Hematopoietic multipotent progenitor cell treated with erythropoietin and hydrocortisone succinate and interleukin-3 and kit ligand, for 8 days (in vitro differentiated cells): ENCODE results near the gene NELFB.

Experiments
- DNase-seq: peaks from one replicate; pipeline ENCODE4 v3.0.0-alpha.2; 2015

Gene NELFB

DNA sequence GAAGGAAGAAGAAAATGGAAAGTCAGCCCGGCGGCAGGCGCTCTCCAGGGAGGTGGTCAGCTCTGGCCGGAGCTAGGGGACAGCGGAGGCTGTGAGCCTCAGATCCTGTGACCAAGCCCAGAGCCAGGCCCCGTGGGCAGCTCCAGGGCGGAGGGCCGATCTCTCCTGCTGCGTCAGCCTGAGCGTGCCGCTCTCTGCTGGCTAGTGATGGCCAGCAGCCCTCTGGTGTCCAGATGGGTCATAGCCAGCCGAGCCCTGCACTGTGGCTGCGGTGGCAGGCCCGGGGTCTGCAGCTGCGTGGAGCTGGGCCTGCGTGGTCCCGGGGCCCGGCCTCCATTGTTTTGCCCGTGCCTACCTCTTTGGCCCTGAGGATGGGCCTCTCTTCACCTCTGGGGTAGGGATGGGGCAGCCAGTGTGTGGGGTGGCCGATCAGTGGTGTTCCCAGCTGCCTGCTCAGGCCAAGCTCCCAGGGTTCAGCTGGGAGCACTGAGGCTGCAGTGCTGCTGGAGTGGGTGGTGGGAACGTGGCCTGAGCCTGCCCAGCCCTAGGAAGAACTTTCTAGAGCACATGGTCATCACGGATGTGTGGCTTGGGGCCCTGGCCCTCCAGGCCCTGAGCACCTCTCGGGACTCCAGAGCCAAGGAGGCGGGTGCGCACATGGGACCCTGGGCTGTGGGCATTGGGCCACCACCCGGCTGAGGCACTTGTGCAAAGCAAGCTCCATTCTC is 64.0 kb downstream of the NELFB start:
- DNase-seq, result no peak

DNA sequence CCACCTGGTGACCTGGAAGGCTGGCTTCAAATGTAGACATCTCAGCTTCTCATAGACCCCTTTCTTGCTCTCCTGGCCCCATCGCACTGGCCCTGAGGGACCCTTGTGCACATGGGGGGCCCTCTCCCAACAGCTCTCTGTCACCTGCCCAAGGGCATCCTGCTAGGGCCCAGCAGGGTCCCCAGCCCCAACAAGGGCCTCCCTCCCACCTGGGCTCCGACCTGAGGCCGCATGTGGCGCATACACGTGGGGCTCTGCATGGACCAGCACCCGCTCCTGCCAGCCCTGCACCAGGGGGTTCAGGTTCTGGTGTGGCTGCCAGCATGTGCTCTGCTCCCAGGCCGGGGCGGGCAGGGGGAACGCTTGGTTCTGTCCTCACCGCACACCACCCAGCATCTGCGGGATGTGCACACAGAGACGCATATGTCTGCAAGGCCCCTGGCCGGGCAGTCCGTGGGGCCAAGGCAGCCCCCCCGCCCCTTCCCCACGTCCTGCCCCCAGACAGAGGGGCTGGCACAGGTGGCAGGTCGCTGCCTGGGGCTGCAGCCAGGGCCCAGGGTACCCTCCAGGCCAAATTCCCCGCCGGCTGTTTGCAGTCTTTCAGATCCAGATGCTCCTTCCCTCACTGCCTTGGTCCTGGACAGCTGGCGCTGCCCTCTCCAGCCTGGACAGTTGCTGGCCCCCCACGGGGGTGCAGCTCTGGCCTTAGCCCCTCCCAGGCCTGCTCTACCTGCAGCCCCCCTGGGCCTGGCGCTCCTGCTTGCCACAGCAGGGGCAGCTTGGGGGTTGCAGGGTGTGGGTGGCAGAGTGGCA is 64.8 kb downstream of the NELFB start:
- DNase-seq, result no peak

GRCh38 chr9:137320555-137321384 is 65.6 kb downstream of the NELFB start:
- DNase-seq, result peak; percentile 18

GRCh38 chr9:137321726-137322361 is 66.7 kb downstream of the NELFB start:
- no peak for DNase-seq
